PFSK-1 (cell line): ENCODE results near the gene PRODH.

Experiments used
- FOXP2 ChIP-seq: optimal IDR thresholded peaks from 2 replicates; pipeline ENCODE3; 2011; ENCODE audit warnings: borderline replicate concordance, control low read depth, inconsistent platforms; ENCODE audit not compliant: insufficient read depth; ENCODE audit errors: extremely low read length, extremely low read depth
- POLR2AphosphoS5 ChIP-seq: IDR thresholded peaks from 2 replicates; pipeline ENCODE4 v1.6.1; 2012; ENCODE audit warnings: low read depth, mild to moderate bottlenecking, control low read depth, low read length, moderate library complexity
- SIN3A ChIP-seq: IDR thresholded peaks from 2 replicates; pipeline ENCODE4 v1.6.1; 2012; ENCODE audit warnings: mild to moderate bottlenecking, low read length, moderate library complexity, borderline replicate concordance; ENCODE audit not compliant: insufficient read depth
- TAF1 ChIP-seq: IDR thresholded peaks from 2 replicates; pipeline ENCODE4 v1.6.1; 2012; ENCODE audit warnings: low read length, control low read depth, borderline replicate concordance; ENCODE audit not compliant: insufficient read depth
- TF ChIP-seq, protein P1 (sequence below), 2 experiments: IDR thresholded peaks; 2 replicates each; pipeline versions ENCODE4 v1.6.1 to v1.8.0; 2011 to 2012; ENCODE audit warnings: low read depth in 2 of 2, low read length in 2 of 2, control low read depth in 1 of 2, inconsistent platforms in 1 of 2, mild to moderate bottlenecking in 1 of 2, moderate library complexity in 1 of 2; ENCODE audit not compliant: insufficient read depth in 1 of 2

PRODH gene

GRCh38 chr22:18927573-18927972 is 8.5 kb downstream of the PRODH start:
- no peak for TF ChIP-seq FOXP2
- no peak for TF ChIP-seq POLR2AphosphoS5
- no peak for TF ChIP-seq TAF1
- TF ChIP-seq, protein P1, sequence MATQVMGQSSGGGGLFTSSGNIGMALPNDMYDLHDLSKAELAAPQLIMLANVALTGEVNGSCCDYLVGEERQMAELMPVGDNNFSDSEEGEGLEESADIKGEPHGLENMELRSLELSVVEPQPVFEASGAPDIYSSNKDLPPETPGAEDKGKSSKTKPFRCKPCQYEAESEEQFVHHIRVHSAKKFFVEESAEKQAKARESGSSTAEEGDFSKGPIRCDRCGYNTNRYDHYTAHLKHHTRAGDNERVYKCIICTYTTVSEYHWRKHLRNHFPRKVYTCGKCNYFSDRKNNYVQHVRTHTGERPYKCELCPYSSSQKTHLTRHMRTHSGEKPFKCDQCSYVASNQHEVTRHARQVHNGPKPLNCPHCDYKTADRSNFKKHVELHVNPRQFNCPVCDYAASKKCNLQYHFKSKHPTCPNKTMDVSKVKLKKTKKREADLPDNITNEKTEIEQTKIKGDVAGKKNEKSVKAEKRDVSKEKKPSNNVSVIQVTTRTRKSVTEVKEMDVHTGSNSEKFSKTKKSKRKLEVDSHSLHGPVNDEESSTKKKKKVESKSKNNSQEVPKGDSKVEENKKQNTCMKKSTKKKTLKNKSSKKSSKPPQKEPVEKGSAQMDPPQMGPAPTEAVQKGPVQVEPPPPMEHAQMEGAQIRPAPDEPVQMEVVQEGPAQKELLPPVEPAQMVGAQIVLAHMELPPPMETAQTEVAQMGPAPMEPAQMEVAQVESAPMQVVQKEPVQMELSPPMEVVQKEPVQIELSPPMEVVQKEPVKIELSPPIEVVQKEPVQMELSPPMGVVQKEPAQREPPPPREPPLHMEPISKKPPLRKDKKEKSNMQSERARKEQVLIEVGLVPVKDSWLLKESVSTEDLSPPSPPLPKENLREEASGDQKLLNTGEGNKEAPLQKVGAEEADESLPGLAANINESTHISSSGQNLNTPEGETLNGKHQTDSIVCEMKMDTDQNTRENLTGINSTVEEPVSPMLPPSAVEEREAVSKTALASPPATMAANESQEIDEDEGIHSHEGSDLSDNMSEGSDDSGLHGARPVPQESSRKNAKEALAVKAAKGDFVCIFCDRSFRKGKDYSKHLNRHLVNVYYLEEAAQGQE (IDR thresholded peaks at IDR 0.05; ENCODE audit: insufficient read depth in 1 of 2, low read depth in 2 of 2, low read length in 2 of 2), result no peak
- TF ChIP-seq SIN3A, result no peak

DNA sequence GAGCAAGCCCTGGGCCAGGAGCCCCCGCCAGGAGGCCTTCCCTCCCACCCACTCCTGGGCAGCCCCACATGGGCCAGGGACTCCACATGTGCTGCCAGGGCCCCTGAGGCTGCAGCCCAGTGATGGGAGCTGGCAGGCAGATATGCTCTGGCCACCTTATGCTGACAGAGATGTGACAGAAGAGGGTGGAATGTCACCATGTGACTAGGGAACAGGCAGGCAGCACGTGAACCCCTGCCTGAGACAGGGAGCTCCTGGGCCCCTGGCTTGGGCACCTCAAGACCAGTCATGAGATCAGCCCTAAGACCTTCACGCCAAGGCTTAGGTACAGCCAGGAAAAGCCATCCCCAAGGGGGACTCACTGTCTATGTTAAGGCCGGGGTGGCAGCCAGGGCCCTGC is 9.1 kb downstream of the PRODH start:
- TF ChIP-seq FOXP2 (no peak), SIN3A (no peak), TAF1 (no peak), POLR2AphosphoS5 (no peak)
- TF ChIP-seq, protein P1 (IDR thresholded peaks at IDR 0.05; ENCODE audit: insufficient read depth in 1 of 2, low read depth in 2 of 2, low read length in 2 of 2), result no peak

- TF ChIP-seq, protein P1 (IDR thresholded peaks at IDR 0.05; ENCODE audit: insufficient read depth in 1 of 2, low read depth in 2 of 2, low read length in 2 of 2), result no peak
- TF ChIP-seq POLR2AphosphoS5, result no peak
- TF ChIP-seq SIN3A, result no peak
- no peak for TF ChIP-seq TAF1
- no peak for TF ChIP-seq FOXP2
Measured at GRCh38 chr22:18925368-18926064, 10.6 kb downstream of the PRODH start.

DNA sequence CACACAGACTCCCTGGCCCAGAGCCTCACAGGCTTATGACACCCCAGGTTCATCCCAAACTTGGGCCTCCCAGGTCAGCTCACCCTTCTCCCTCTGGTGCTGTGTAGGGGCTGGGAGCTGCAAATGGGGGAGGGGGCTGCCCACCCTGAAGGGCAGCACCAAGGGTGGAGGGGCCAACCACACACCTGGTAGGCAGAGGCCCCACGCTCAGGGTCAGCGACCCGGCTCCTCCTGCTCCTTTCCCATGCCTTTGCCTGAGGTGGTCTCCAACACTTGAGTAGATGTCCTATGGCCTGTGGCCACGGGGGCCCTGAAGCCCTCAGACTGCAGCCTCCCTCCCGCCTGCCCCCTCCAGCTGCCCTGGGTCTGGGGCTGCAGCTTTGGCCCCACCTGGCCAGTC is 26.5 kb downstream of the PRODH start:
- TF ChIP-seq POLR2AphosphoS5, result no peak
- TF ChIP-seq, protein P1 (IDR thresholded peaks at IDR 0.05; ENCODE audit: insufficient read depth in 1 of 2, low read depth in 2 of 2, low read length in 2 of 2), result no peak
- TF ChIP-seq SIN3A, result no peak
- no peak for TF ChIP-seq TAF1
- no peak for TF ChIP-seq FOXP2

DNA sequence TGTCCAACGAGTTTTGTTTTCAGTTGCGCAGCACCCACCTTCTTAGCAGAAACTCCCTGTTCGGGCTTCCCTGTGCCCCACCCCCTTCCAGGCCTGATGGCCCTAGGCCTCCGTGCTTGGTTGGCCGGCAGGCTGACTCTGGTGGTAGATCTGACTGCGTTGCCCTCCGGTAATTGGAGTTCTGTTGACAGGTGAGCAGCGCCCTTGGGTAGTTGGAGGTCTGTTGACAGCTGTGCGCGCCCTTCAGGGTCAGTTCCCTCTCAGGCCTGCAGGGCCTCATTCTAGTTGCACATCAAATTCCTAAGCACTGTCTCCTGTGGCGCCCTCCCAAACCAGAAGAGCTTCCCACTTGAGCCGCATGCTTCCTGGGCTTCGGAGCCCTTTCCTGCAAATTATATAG is 29.2 kb downstream of the PRODH start:
- no peak for TF ChIP-seq POLR2AphosphoS5
- no peak for TF ChIP-seq FOXP2
- no peak for TF ChIP-seq SIN3A
- TF ChIP-seq, protein P1 (IDR thresholded peaks at IDR 0.05; ENCODE audit: insufficient read depth in 1 of 2, low read depth in 2 of 2, low read length in 2 of 2), result no peak
- TF ChIP-seq TAF1, result no peak
